Caco-2 (cell line): ENCODE measurements around the gene NLRP12. TPM values are rescaled to one million over a fixed set of nuclear protein-coding genes. Genes with fewer than 3 reads are reported as not detected.

Experiments used
- BruUV-seq: library from RNA; stranded (reverse); fragments of 400-500 nt; replicated peaks from 2 replicates; lab custom pipeline; 2021; lab: Mats Ljungman, UMichigan
- CTCF ChIA-PET: fragments of 300-600 bp; sonication (Branson Sonifier 250); formaldehyde crosslinking; loops from one replicate; lab custom pipeline; 2022; ENCODE audit warnings: antibody characterized with exemption; lab: Charles Lee
- POLR2A ChIA-PET: fragments of 300-600 bp; sonication (Branson Sonifier 250); formaldehyde crosslinking; loops from one replicate; lab custom pipeline; 2022; ENCODE audit warnings: antibody characterized with exemption; lab: Charles Lee
- DNase-seq, 2 experiments: peaks; one replicate each; pipeline versions ENCODE4 v3.0.0 to v3.0.0-alpha.2; 2020 to 2022
- H3K27me3 ChIP-seq: replicated peaks from 2 replicates; pipeline ENCODE4 v1.6.0; 2011; ENCODE audit warnings: low read length; ENCODE audit not compliant: control insufficient read depth, insufficient read depth
- H3K36me3 ChIP-seq: 2 replicates; pipeline ENCODE4 v1.5.1; 2011; ENCODE audit warnings: low read length; ENCODE audit not compliant: control insufficient read depth, insufficient read depth
- H3K4me1 ChIP-seq: fragments of 250-450 bp; sonication (Bioruptor Pico); 2 replicates; pipeline ENCODE4 v1.5.1; 2020; ENCODE audit warnings: mild to moderate bottlenecking
- H3K4me3 ChIP-seq: 2 replicates; pipeline ENCODE4 v1.5.1; 2011; ENCODE audit warnings: low read depth, mild to moderate bottlenecking, control low read depth, low read length
- H3K9me3 ChIP-seq: fragments of 250-450 bp; sonication (Bioruptor Pico); 2 replicates; pipeline ENCODE4 v1.5.1; 2020; ENCODE audit warnings: mild to moderate bottlenecking, moderate library complexity
- H3K27ac Mint-ChIP-seq: one replicate; pipeline ENCODE4 v1.8.0; 2022; ENCODE audit warnings: mixed read lengths; ENCODE audit not compliant: unreplicated experiment
- H3K27me3 Mint-ChIP-seq: one replicate; pipeline ENCODE4 v1.8.0; 2022; ENCODE audit warnings: mixed read lengths; ENCODE audit not compliant: insufficient read depth, unreplicated experiment
- H3K36me3 Mint-ChIP-seq: one replicate; pipeline ENCODE4 v1.8.0; 2022; ENCODE audit warnings: mild to moderate bottlenecking, mixed read lengths; ENCODE audit not compliant: insufficient read depth, unreplicated experiment
- H3K4me1 Mint-ChIP-seq: one replicate; pipeline ENCODE4 v1.8.0; 2022; ENCODE audit warnings: low read depth, mixed read lengths; ENCODE audit not compliant: unreplicated experiment
- H3K4me3 Mint-ChIP-seq: one replicate; pipeline ENCODE4 v1.8.0; 2022; ENCODE audit warnings: mild to moderate bottlenecking, moderate library complexity, mixed read lengths; ENCODE audit not compliant: unreplicated experiment
- H3K9me3 Mint-ChIP-seq: one replicate; pipeline ENCODE4 v1.8.0; 2022; ENCODE audit warnings: mixed read lengths; ENCODE audit not compliant: unreplicated experiment
- CTCF ChIP-seq, 2 experiments: fragments of 200-600 bp in 1 of 2; IDR thresholded peaks; 1 replicate in 1 of 2; 2 replicates in 1 of 2; pipeline versions ENCODE4 v1.5.1 to v1.8.0; 2011 to 2022; ENCODE audit warnings: antibody characterized with exemption in 1 of 2, control low read depth in 1 of 2, inconsistent platforms in 1 of 2, low read depth in 1 of 2, low read length in 1 of 2, mild to moderate bottlenecking in 1 of 2, moderate library complexity in 1 of 2; ENCODE audit not compliant: insufficient read depth in 1 of 2, severe bottlenecking in 1 of 2, unreplicated experiment in 1 of 2
- intact Hi-C: fragments of 100-400 bp; cut with micrococcal nuclease; formaldehyde crosslinking; loops from one replicate; pipeline ENCODE4 v1.10.0; 2022; ENCODE audit not compliant: unreplicated experiment
- total RNA-seq: library from RNA; stranded (reverse); gene quantifications from 2 replicates; pipeline ENCODE4 v1.2.3, GENCODE V29; 2022

Gene NLRP12
- total RNA-seq, 1 experiment from 2014 or later: not detected

DNA sequence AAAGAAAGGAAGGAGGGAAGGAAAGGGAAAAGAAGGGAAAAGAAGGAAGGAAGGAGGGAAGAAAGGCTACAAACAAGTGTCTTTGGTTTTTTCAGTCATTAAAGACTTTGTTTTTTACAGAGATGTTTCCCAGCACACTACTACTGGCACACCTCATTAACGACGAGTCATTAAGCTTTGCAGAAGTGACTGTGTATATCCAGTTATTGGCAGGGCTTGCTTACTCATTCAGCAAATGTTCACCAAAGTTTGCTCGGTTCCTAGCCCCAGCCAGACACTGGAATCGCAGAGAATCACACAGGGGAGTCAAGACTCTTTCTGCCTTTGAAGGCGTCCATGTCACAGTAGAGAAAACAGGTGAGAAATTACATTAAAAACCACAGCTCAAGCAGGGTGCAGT is 4.3 kb downstream of the NLRP12 start:
- Histone ChIP-seq H3K4me1 (no peaks in the 10 kb centered on the region), H3K36me3 (no peaks in the 10 kb centered on the region), H3K4me3 (no peak overlapping the region), H3K27me3 (no peaks in the 10 kb centered on the region), H3K9me3 (0 out of 2 replicates have a peak, but pooled peaks cover 4% of the 10 kb centered on the region)
- intact Hi-C loops: no loop called here
- CTCF ChIA-PET: no interaction called here
- Mint-ChIP-seq H3K36me3 (peaks cover 10% of the 10 kb centered on the region), H3K27me3 (no peaks in the 10 kb centered on the region), H3K4me3 (no peak overlapping the region), H3K27ac (no peak overlapping the region), H3K9me3 (no peaks in the 10 kb centered on the region), H3K4me1 (peaks cover 7% of the 10 kb centered on the region)
- no TSS peak for BruUV-seq
- POLR2A ChIA-PET: no interaction called here
- no peak for DNase-seq
- TF ChIP-seq CTCF (IDR thresholded peaks at IDR 0.05; ENCODE audit: insufficient read depth in 1 of 2, low read depth in 1 of 2, low read length in 1 of 2, severe bottlenecking in 1 of 2, unreplicated experiment in 1 of 2): no peak

GRCh38 chr19:53818756-53819155 is 5.4 kb downstream of the NLRP12 start:
- no peak overlapping the region for H3K27ac Mint-ChIP-seq
- Histone ChIP-seq H3K4me3 (no peak overlapping the region), H3K36me3 (no peaks in the 10 kb centered on the region), H3K4me1 (no peaks in the 10 kb centered on the region), H3K9me3 (0 out of 2 replicates have a peak, but pooled peaks cover 4% of the 10 kb centered on the region), H3K27me3 (no peaks in the 10 kb centered on the region)
- no TSS peak for BruUV-seq
- TF ChIP-seq CTCF (IDR thresholded peaks at IDR 0.05; ENCODE audit: insufficient read depth in 1 of 2, low read depth in 1 of 2, low read length in 1 of 2, severe bottlenecking in 1 of 2, unreplicated experiment in 1 of 2): no peak
- DNase-seq: no peak
- ChIA-PET POLR2A (no interaction called here), CTCF (no interaction called here)
- intact Hi-C loops: no loop called here
- no peaks in the 10 kb centered on the region for H3K9me3 Mint-ChIP-seq
- H3K36me3 Mint-ChIP-seq: peaks cover 8% of the 10 kb centered on the region
- no peak overlapping the region for H3K4me3 Mint-ChIP-seq
- peaks cover 2% of the 10 kb centered on the region for H3K4me1 Mint-ChIP-seq
- no peaks in the 10 kb centered on the region for H3K27me3 Mint-ChIP-seq

- H3K9me3 Mint-ChIP-seq: no peaks in the 10 kb centered on the region
- no peaks in the 10 kb centered on the region for H3K4me1 ChIP-seq
- H3K27me3 ChIP-seq: no peaks in the 10 kb centered on the region
- H3K9me3 ChIP-seq: 0 out of 2 replicates have a peak, but pooled peaks cover 3% of the 10 kb centered on the region
- H3K27me3 Mint-ChIP-seq: no peaks in the 10 kb centered on the region
- POLR2A ChIA-PET: no interaction called here
- peaks cover 27% of the 10 kb centered on the region for H3K36me3 Mint-ChIP-seq
- no TSS peak for BruUV-seq
- no peak overlapping the region for H3K4me3 Mint-ChIP-seq
- CTCF ChIA-PET: interaction anchor here (0.6 to 1.2 kb wide), 2 partner anchors 9 to 216 kb away, joined by 3 to 4 read pairs; no protein-coding TSS in a partner anchor
- H3K36me3 ChIP-seq: no peaks in the 10 kb centered on the region
- no peak overlapping the region for H3K4me3 ChIP-seq
- intact Hi-C loops: no loop called here
- H3K4me1 Mint-ChIP-seq: no peaks in the 10 kb centered on the region
- TF ChIP-seq CTCF (IDR thresholded peaks at IDR 0.05; ENCODE audit: insufficient read depth in 1 of 2, low read depth in 1 of 2, low read length in 1 of 2, severe bottlenecking in 1 of 2, unreplicated experiment in 1 of 2): no peak
- no peak overlapping the region for H3K27ac Mint-ChIP-seq
- DNase-seq: no peak
Observed at GRCh38 chr19:53813996-53814395, 10.1 kb downstream of the NLRP12 start.
